GM12872 (cell line): ENCODE measurements around the gene CIZ1.

Experiments used
- TF ChIP-seq, protein P1 (sequence below): IDR thresholded peaks from 3 replicates; pipeline ENCODE4 v1.5.1; 2011; ENCODE audit warnings: low read depth, mild to moderate bottlenecking, low read length, moderate library complexity; ENCODE audit not compliant: insufficient read depth

CIZ1 gene

DNA sequence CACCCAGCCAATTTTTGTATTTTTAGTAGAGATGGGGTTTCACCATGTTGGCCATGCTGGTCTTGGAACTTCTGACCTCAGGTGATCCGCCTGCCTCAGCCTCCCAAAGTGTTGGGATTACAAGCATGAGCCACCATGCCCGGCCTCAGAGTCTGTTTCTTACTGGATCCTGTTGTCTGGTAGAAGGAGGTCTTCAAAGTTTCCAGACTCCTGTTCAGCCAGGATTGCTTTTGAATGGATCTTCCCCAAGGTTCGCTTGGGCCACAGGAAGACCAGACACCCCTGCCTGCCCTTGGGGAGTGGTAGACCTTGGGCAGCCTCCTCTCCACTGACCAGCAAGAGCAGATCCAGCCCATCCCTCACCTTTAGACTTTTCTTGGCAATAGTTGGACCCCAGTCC lies 49.8 kb downstream of the CIZ1 start:
- TF ChIP-seq, protein P1, sequence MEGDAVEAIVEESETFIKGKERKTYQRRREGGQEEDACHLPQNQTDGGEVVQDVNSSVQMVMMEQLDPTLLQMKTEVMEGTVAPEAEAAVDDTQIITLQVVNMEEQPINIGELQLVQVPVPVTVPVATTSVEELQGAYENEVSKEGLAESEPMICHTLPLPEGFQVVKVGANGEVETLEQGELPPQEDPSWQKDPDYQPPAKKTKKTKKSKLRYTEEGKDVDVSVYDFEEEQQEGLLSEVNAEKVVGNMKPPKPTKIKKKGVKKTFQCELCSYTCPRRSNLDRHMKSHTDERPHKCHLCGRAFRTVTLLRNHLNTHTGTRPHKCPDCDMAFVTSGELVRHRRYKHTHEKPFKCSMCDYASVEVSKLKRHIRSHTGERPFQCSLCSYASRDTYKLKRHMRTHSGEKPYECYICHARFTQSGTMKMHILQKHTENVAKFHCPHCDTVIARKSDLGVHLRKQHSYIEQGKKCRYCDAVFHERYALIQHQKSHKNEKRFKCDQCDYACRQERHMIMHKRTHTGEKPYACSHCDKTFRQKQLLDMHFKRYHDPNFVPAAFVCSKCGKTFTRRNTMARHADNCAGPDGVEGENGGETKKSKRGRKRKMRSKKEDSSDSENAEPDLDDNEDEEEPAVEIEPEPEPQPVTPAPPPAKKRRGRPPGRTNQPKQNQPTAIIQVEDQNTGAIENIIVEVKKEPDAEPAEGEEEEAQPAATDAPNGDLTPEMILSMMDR = no peak

DNA sequence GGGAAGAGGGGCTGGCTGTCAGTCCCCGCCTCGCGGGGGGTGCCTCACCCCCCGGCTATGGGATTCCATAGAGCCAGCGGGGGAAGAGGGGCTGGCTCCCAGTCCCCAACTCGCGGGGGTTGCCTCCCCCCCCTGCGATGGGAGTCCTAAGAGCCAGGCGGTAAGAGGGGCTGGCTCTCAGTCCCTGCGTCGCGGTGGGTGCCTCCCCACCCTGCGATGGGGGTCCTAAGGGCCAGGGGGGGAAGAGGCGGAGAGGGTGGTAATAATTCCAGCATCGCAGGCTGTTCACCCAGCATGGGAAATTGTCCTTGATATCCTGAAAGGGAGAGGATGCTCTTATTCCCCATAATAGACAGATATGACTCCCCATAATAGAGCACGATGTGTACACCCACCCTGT lies 51.8 kb downstream of the CIZ1 start:
- TF ChIP-seq, protein P1 = no peak

DNA sequence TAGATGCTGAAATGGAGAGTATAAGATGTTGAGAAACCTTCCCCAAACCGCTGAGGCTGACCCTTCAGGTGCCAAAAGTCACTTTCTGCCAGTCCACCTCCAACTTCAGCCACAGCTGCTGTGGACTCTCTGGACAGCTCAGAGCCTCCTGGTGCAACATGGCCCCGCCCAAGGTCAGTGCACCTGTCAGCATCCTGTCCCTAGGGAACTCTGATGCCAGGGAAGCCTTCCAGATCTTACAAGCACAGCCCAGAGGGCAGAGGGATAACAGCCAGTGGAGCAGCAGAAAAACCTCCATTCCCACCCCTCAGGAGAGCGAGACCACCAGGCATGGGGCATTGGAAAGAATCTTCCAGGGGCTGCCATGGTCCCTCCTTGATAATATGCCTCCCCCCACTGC lies 53.4 kb downstream of the CIZ1 start:
- TF ChIP-seq, protein P1 = no peak

DNA sequence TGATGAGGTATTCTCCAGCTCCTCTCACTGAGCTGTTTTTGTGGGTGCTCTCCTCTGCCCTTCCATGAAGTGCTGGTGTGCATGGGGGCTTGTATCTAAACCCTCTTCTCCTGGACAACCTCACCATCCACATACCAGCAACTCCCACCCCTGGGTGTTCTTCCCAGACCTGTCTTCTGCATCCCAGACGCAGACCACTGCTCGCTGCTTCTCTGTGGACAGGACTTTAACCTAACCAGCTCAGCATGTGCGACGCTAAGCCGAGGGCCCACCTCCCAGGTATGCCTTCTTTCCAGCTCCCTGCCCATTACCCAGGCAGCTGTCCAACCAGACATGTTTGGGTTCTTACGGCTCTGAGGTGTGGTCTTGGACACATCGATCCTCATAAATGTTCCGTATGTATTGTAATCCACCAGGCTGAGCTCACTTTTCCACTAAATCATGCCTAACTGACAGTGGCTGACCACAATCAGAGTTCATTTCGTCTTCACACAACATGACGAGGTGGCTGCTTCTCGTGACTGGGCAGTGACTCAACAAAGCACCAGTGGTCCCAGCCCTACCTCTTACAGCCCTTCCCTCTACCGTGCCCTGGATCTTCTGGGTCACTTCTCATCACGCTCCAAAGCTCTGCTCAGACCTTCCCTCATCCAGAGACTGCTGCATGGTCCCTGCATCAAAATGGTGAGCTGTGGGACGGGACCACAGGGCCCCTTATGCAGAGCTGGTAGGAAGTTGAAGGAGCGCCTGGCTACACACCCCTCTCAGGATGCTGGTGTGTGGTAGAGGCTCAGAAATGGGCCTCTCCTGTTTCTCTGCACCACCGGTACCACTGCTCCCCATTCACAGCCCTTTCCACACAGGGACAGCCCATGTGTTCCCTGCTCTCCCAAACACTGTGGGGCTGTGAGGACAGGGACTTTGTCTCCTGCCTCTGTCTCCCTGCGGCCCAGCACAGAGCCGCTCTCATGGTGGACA lies 54.3 kb downstream of the CIZ1 start:
- TF ChIP-seq, protein P1 = no peak

DNA sequence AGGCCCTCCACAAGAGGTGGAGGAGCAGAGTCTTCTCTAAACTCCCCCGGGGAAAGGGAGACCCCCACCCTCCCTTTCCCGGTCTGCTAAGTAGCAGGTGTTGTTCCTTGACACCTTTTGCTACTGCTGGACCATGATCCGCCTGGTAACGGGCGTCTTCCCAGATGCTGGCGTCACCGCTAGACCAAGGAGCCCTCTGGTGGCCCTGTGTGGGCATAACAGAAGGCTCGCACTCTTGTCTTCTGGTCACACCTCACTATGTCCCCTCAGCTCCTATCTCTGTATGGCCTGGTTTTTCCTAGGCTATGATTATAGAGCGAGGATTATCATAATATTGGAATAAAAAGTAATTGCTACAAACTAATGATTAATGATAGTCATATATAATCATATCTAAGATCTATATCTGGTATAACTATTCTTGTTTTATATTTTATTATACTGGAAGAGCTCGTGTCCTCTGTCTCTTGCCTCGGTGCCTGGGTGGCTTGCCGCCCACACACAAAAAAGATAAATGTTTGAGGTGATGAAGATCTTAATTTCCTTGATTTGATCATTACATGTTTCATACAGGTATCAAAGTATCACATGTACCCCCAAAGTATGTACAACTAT lies 61.3 kb downstream of the CIZ1 start:
- TF ChIP-seq, protein P1 = peak; percentile 20; the same call in 1 of the 3 replicates

DNA sequence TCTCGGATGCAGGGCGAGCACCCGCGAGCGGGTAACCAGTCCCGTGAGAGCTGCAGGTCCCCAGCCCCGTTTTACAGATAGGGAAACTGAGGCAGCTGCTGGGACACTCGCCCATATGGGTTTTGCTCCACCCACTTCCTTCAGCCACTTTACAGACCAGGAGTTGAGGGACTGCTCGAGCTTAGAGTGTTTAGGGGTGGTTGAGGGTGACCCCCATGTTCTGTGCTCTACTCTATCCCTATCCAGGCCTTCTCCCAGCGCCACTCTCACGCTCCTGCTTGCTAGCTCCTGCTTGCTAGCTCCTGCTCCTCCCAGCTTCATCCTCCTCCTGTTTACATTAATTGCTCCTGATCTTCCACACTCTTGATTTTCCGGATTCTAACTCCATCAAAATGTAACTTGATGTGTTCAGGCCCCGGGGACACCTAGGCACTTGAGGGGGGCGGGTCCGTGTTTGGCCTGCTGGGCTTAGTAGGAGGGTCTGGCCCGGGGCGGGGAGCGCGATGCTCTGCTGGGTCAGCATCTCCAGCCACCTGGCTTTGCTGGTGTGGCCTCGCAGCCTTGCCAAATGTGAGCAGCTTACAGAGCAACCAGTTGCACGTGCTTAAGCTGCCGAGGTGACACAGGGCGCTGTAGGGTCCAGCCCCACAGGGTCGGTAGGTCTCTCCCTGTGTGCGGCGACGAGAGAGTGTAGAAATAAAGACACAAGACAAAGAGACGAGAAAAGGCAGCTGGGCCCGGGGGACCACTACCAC lies 62.4 kb downstream of the CIZ1 start:
- TF ChIP-seq, protein P1 = no peak
